PC-3 (cell line): ENCODE data around the gene MSI2. TPM values are rescaled to one million over a fixed set of nuclear protein-coding genes. Genes with fewer than 3 reads are reported as not detected.

Experiments used
- ATAC-seq: fragments of 200-7000 bp; cut with Tn5 transposase; 2 replicates; pipeline ENCODE4 v1.9.1; 2020; ENCODE audit warnings: mild to moderate bottlenecking, moderate library complexity
- BruUV-seq: library from RNA; stranded (reverse); fragments of 400-500 nt; replicated peaks from 2 replicates; lab custom pipeline; 2021; lab: Mats Ljungman, UMichigan
- CTCF ChIA-PET: fragments of 300-600 bp; sonication (Branson Sonifier 250); formaldehyde crosslinking; loops from one replicate; lab custom pipeline; 2022; ENCODE audit warnings: antibody characterized with exemption; lab: Charles Lee
- POLR2A ChIA-PET: fragments of 300-600 bp; sonication (Branson Sonifier 250); formaldehyde crosslinking; loops from one replicate; lab custom pipeline; 2022; ENCODE audit warnings: antibody characterized with exemption; ENCODE audit not compliant: unreplicated experiment; lab: Charles Lee
- DNase-seq: peaks from one replicate; pipeline ENCODE4 v3.0.0-alpha.2; 2015
- H2AFZ ChIP-seq: fragments of 300-600 bp; sonication (generic); 2 replicates; pipeline ENCODE4 v1.6.0; 2016; ENCODE audit warnings: antibody characterized with exemption, low read length
- H3F3A ChIP-seq: fragments of 300-600 bp; sonication (generic); one replicate; pipeline ENCODE4 v1.6.0; 2017; ENCODE audit warnings: antibody characterized with exemption, low read length, control low read depth, mild to moderate bottlenecking; ENCODE audit not compliant: unreplicated experiment
- H3K27ac ChIP-seq: fragments of 300-600 bp; sonication (generic); 2 replicates; pipeline ENCODE4 v1.5.1; 2016; ENCODE audit warnings: mild to moderate bottlenecking, low read length
- H3K27me3 ChIP-seq: fragments of 300-600 bp; sonication (generic); 2 replicates; pipeline ENCODE4 v1.6.1; 2016; ENCODE audit warnings: low read length, mixed read lengths
- H3K36me3 ChIP-seq: fragments of 300-600 bp; sonication (generic); 2 replicates; pipeline ENCODE4 v1.6.1; 2016; ENCODE audit warnings: low read depth, mixed run types, low read length, mixed read lengths
- H3K4me1 ChIP-seq: fragments of 300-600 bp; sonication (generic); 2 replicates; pipeline ENCODE4 v1.5.1; 2016; ENCODE audit warnings: low read length; ENCODE audit not compliant: insufficient read depth
- H3K4me2 ChIP-seq: fragments of 300-600 bp; sonication (generic); 2 replicates; pipeline ENCODE4 v1.6.0; 2016; ENCODE audit warnings: low read length
- H3K4me3 ChIP-seq: fragments of 300-600 bp; sonication (generic); 2 replicates; pipeline ENCODE4 v1.5.1; 2016; ENCODE audit warnings: mild to moderate bottlenecking, low read length, mixed read lengths
- H3K79me2 ChIP-seq: fragments of 300-600 bp; sonication (generic); 2 replicates; pipeline ENCODE4 v1.6.1; 2017; ENCODE audit warnings: low read length, mixed read lengths
- H3K9ac ChIP-seq: fragments of 300-600 bp; sonication (generic); 2 replicates; pipeline ENCODE4 v1.6.0; 2016; ENCODE audit warnings: mild to moderate bottlenecking, low read length
- H3K9me2 ChIP-seq: fragments of 300-600 bp; sonication (generic); replicated peaks from 2 replicates; pipeline ENCODE4 v1.6.1; 2016; ENCODE audit warnings: mixed run types, low read length, mixed read lengths
- H3K9me3 ChIP-seq: fragments of 300-600 bp; sonication (generic); 2 replicates; pipeline ENCODE4 v1.6.1; 2016; ENCODE audit warnings: low read length, mixed read lengths
- H4K20me1 ChIP-seq: fragments of 300-600 bp; sonication (generic); 2 replicates; pipeline ENCODE4 v1.6.1; 2016; ENCODE audit warnings: low read length, mixed read lengths
- CTCF ChIP-seq: fragments of 300-600 bp; sonication (generic); conservative IDR thresholded peaks from 2 replicates; pipeline ENCODE4 v1.5.1; 2017; ENCODE audit warnings: antibody characterized with exemption, low read depth, mild to moderate bottlenecking, low read length
- EZH2 ChIP-seq: fragments of 300-600 bp; sonication (generic); IDR thresholded peaks from one replicate; pipeline ENCODE4 v1.6.1; 2017; ENCODE audit warnings: antibody characterized with exemption, mild to moderate bottlenecking, low read length; ENCODE audit not compliant: unreplicated experiment
- EZH2phosphoT487 ChIP-seq: fragments of 300-600 bp; sonication (generic); IDR thresholded peaks from 2 replicates; pipeline ENCODE4 v1.6.1; 2018; ENCODE audit warnings: mild to moderate bottlenecking, antibody characterized with exemption, low read length, borderline replicate concordance
- intact Hi-C: fragments of 100-400 bp; cut with micrococcal nuclease; formaldehyde crosslinking; loops from 2 replicates; pipeline ENCODE4 v1.9.0; 2023
- total RNA-seq: library from RNA; depleted of rRNA; stranded (reverse); fragments of >200 nt; gene quantifications from 2 replicates; pipeline ENCODE4 v1.2.3, GENCODE V29; 2014

MSI2 gene
- total RNA-seq, 1 experiment from 2014 or later: 54.7 TPM

DNA sequence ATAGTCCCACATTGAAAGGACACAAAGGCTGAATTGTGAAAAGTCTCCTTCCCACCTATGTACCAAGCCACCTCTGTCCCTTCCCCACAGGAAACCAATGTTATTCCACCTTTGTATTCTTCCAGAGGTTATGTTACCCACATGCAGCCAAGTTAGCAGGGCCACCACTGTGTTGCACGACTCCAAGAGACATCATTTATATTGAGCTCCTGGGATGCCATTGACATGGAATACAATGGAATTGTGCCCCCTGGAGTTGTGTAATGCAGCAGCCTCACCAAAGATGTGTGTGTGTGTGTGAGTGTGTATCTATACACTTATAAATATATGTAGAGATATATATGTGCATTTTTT, 21.6 kb upstream of the MSI2 start:
- POLR2A ChIA-PET: no interaction called here
- Histone ChIP-seq H3K4me1 (no peaks in the 10 kb centered on the region), H3F3A (no peaks in the 10 kb centered on the region), H3K27ac (no peak overlapping the region), H3K9me2 (no peaks in the 10 kb centered on the region), H2AFZ (no peak overlapping the region), H3K36me3 (no peaks in the 10 kb centered on the region), H3K4me3 (no peak overlapping the region), H3K9ac (no peak overlapping the region), H3K9me3 (no peaks in the 10 kb centered on the region), H3K27me3 (no peaks in the 10 kb centered on the region), H4K20me1 (no peaks in the 10 kb centered on the region), H3K79me2 (no peaks in the 10 kb centered on the region), H3K4me2 (no peak overlapping the region)
- BruUV-seq: no TSS peak
- TF ChIP-seq EZH2 (no peak), EZH2phosphoT487 (no peak), CTCF (peak; percentile 41; the same call in 1 of the 2 replicates)
- no peak for DNase-seq
- intact Hi-C loops: no loop called here
- no peak for ATAC-seq
- CTCF ChIA-PET: interaction anchor here (0.6 to 1.1 kb wide), 2 partner anchors 8 to 44 kb away, joined by 3 read pairs; no protein-coding TSS in a partner anchor

DNA sequence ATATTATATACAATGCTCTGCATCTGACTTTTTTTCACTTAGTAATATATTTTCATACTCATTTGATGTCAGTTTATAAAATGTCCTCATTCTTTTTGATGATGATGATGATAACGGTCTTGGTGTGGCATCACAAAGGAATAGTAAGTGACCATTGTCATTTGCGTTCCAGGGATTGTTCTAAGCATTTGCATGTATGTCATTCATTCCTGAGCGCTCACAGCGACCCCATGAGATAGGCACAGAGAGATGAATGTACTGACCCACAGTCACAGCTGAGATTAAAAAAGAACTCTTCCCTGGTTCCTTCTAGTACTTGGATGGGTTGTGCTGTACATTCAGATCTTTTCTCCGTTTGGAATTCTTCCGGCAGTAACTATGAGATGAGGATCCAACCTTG, 21.2 kb upstream of the MSI2 start:
- no peak for ATAC-seq
- CTCF ChIA-PET: interaction anchor here (1.1 kb wide), 1 partner anchor 8 kb away, joined by 3 read pairs; no protein-coding TSS in a partner anchor

More for the DNA sequence above, 21.2 kb upstream of the MSI2 start:
- H4K20me1 ChIP-seq: no peaks in the 10 kb centered on the region
- H3K9me3 ChIP-seq: no peaks in the 10 kb centered on the region
- H3K9ac ChIP-seq: no peak overlapping the region
- H3K27ac ChIP-seq: no peak overlapping the region
- no TSS peak for BruUV-seq
- no peak overlapping the region for H2AFZ ChIP-seq
- POLR2A ChIA-PET: no interaction called here
- H3K4me3 ChIP-seq: no peak overlapping the region
- no peaks in the 10 kb centered on the region for H3K27me3 ChIP-seq
- H3K4me1 ChIP-seq: no peaks in the 10 kb centered on the region
- H3K36me3 ChIP-seq: no peaks in the 10 kb centered on the region
- DNase-seq: no peak
- TF ChIP-seq CTCF (no peak; the same call in 1 of the 2 replicates), EZH2phosphoT487 (no peak), EZH2 (no peak)
- H3K9me2 ChIP-seq: no peaks in the 10 kb centered on the region
- no peaks in the 10 kb centered on the region for H3F3A ChIP-seq
- H3K79me2 ChIP-seq: no peaks in the 10 kb centered on the region
- intact Hi-C loops: no loop called here
- H3K4me2 ChIP-seq: no peak overlapping the region
